IMR-90 (cell line): ENCODE results near the gene CERS6. TPM values are rescaled to one million over a fixed set of nuclear protein-coding genes. Genes with fewer than 3 reads are reported as not detected.
"Not testable (repeated sequence)": the region's sequence is repeated elsewhere in the genome, so short reads cannot be mapped to it uniquely, and the experiment has no call there.

Source experiments
- ATAC-seq: fragments of 200-7000 bp; cut with Tn5 transposase; 2 replicates; pipeline ENCODE4 v1.9.1; 2020; ENCODE audit warnings: low read depth, mild to moderate bottlenecking, moderate library complexity
- BruUV-seq: library from RNA; stranded (reverse); fragments of 400-500 nt; replicated peaks from 2 replicates; lab custom pipeline; 2021; lab: Mats Ljungman, UMichigan
- CTCF ChIA-PET: fragments of 300-600 bp; formaldehyde crosslinking; extraction: SDS; loops from one replicate; lab custom pipeline; 2021; ENCODE audit warnings: antibody characterized with exemption; lab: Yijun Ruan, JAX
- POLR2A ChIA-PET: fragments of 300-600 bp; sonication (Branson Sonifier 250); formaldehyde crosslinking; loops from one replicate; lab custom pipeline; 2022; ENCODE audit warnings: antibody characterized with exemption; ENCODE audit not compliant: unreplicated experiment; lab: Charles Lee
- DNase-seq: peaks from one replicate; pipeline ENCODE4 v3.0.0; 2013
- H2AFZ ChIP-seq: replicated peaks from 2 replicates; pipeline ENCODE3; 2013; ENCODE audit warnings: low read length, mild to moderate bottlenecking; ENCODE audit not compliant: poor library complexity
- H2AK5ac ChIP-seq: 2 replicates; pipeline ENCODE4 v1.6.1; 2013; ENCODE audit warnings: low read depth, low read length, inconsistent platforms
- H2AK9ac ChIP-seq: replicated peaks from 2 replicates; pipeline ENCODE3; 2013; ENCODE audit warnings: mild to moderate bottlenecking, low read depth, low read length, moderate library complexity; ENCODE audit not compliant: poor library complexity
- H2BK120ac ChIP-seq: 2 replicates; pipeline ENCODE4 v1.6.1; 2013; ENCODE audit warnings: low read depth, low read length, inconsistent platforms
- H2BK15ac ChIP-seq: 3 replicates; pipeline ENCODE4 v1.6.1; 2013; ENCODE audit warnings: low read depth, low read length, inconsistent platforms
- H2BK20ac ChIP-seq: 2 replicates; pipeline ENCODE4 v1.6.1; 2013; ENCODE audit warnings: low read depth, mild to moderate bottlenecking, inconsistent platforms, low read length, moderate library complexity
- H2BK5ac ChIP-seq: 2 replicates; pipeline ENCODE4 v1.6.1; 2013; ENCODE audit warnings: mild to moderate bottlenecking, low read depth, low read length, inconsistent platforms; ENCODE audit not compliant: poor library complexity, severe bottlenecking
- H3K14ac ChIP-seq: replicated peaks from 2 replicates; pipeline ENCODE4 v1.6.1; 2013; ENCODE audit warnings: low read depth, low read length, inconsistent platforms
- H3K18ac ChIP-seq: 2 replicates; pipeline ENCODE4 v1.6.1; 2013; ENCODE audit warnings: low read depth, low read length, control low read depth
- H3K23ac ChIP-seq: 2 replicates; pipeline ENCODE4 v1.6.1; 2013; ENCODE audit warnings: low read depth, low read length, inconsistent platforms
- H3K27ac ChIP-seq: 2 replicates; pipeline ENCODE4 v1.5.1; 2013; ENCODE audit warnings: mild to moderate bottlenecking, control low read depth, low read length; ENCODE audit not compliant: insufficient read depth
- H3K27me3 ChIP-seq: 2 replicates; pipeline ENCODE4 v1.6.1; 2013; ENCODE audit warnings: low read length; ENCODE audit not compliant: control insufficient read depth, insufficient read depth
- H3K36me3 ChIP-seq: 2 replicates; pipeline ENCODE4 v1.6.1; 2013; ENCODE audit warnings: low read length, mixed read lengths; ENCODE audit not compliant: control insufficient read depth, insufficient read depth
- H3K4ac ChIP-seq: 2 replicates; pipeline ENCODE4 v1.6.1; 2013; ENCODE audit warnings: low read depth, low read length, inconsistent platforms
- H3K4me1 ChIP-seq: 2 replicates; pipeline ENCODE4 v1.6.1; 2013; ENCODE audit warnings: low read length, mixed read lengths; ENCODE audit not compliant: control insufficient read depth, insufficient read depth
- H3K4me2 ChIP-seq: 2 replicates; pipeline ENCODE4 v1.6.1; 2013; ENCODE audit warnings: low read depth, mild to moderate bottlenecking, control low read depth, low read length, moderate library complexity
- H3K4me3 ChIP-seq: 2 replicates; pipeline ENCODE4 v1.5.1; 2013; ENCODE audit warnings: low read depth, mild to moderate bottlenecking, control low read depth, low read length, moderate library complexity; ENCODE audit not compliant: insufficient read depth
- H3K56ac ChIP-seq: 2 replicates; pipeline ENCODE4 v1.6.1; 2013; ENCODE audit warnings: low read length, inconsistent platforms; ENCODE audit not compliant: insufficient read depth; ENCODE audit errors: extremely low read depth
- H3K79me1 ChIP-seq, 2 experiments: 2 replicates each; pipeline ENCODE4 v1.6.1; 2013; ENCODE audit warnings: low read length in 2 of 2, inconsistent platforms in 1 of 2, low read depth in 1 of 2
- H3K9ac ChIP-seq: 2 replicates; pipeline ENCODE4 v1.6.1; 2013; ENCODE audit warnings: low read depth, low read length, control low read depth
- H3K9me1 ChIP-seq: 2 replicates; pipeline ENCODE4 v1.6.1; 2013; ENCODE audit warnings: low read length, inconsistent platforms; ENCODE audit not compliant: insufficient read depth
- H3K9me3 ChIP-seq: 2 replicates; pipeline ENCODE4 v1.6.1; 2013; ENCODE audit warnings: low read length; ENCODE audit not compliant: control insufficient read depth, insufficient read depth
- H4K20me1 ChIP-seq: 2 replicates; pipeline ENCODE4 v1.6.1; 2013; ENCODE audit warnings: low read length, inconsistent platforms; ENCODE audit not compliant: insufficient read depth
- H4K5ac ChIP-seq: 2 replicates; pipeline ENCODE4 v1.6.1; 2013; ENCODE audit warnings: mild to moderate bottlenecking, low read depth, low read length, control low read depth
- H4K8ac ChIP-seq, 2 experiments: 2 replicates each; pipeline ENCODE4 v1.6.1; 2013; ENCODE audit warnings: low read depth in 2 of 2, low read length in 2 of 2, control low read depth in 1 of 2, inconsistent platforms in 1 of 2
- H4K91ac ChIP-seq: 2 replicates; pipeline ENCODE4 v1.6.1; 2013; ENCODE audit warnings: low read depth, low read length, inconsistent platforms; ENCODE audit not compliant: insufficient read depth
- WGBS, 2 experiments: methylation state at CpG; one replicate each; pipeline versions ENCODE4 v1.1.5 to v1.1.7; 2013; ENCODE audit warnings: missing lambda C conversion rate in 2 of 2; ENCODE audit not compliant: insufficient read length in 1 of 2; ENCODE audit errors: extremely low coverage in 2 of 2; 5-methylcytosine and 5-hydroxymethylcytosine counted together
- dilution Hi-C: fragments of 300-500 bp; cut with HindIII; formaldehyde crosslinking; loops from one replicate; pipeline ENCODE4 v1.14.3; 2018; ENCODE audit warnings: low sequenced_read_pairs; ENCODE audit not compliant: unreplicated experiment
- in situ Hi-C: fragments of 300-500 bp; cut with MboI; formaldehyde crosslinking; loops from 3 replicates; pipeline ENCODE4 v1.14.3; 2019; ENCODE audit warnings: low sequenced_read_pairs, inconsistent platforms, mixed read lengths
- intact Hi-C: fragments of 100-400 bp; cut with micrococcal nuclease; formaldehyde crosslinking; loops from 2 replicates; pipeline ENCODE4 v1.10.0; 2022
- polyA plus RNA-seq, 3 experiments: library from polyadenylated mRNA; depleted of rRNA; stranded (reverse); fragments of >200 nt; gene quantifications; 2 replicates each; pipeline ENCODE4 v1.2.3, GENCODE V29; 2012; ENCODE audit warnings: low replicate concordance in 1 of 3
- total RNA-seq: library from RNA; depleted of rRNA; stranded (reverse); fragments of >200 nt; gene quantifications from 2 replicates; pipeline ENCODE4 v1.2.3, GENCODE V29; 2012

The CERS6 gene
- total and polyA plus RNA-seq, 2 of the 4 experiments (the other 2 are of a cell fraction) = 2.1 to 5.7 TPM

DNA sequence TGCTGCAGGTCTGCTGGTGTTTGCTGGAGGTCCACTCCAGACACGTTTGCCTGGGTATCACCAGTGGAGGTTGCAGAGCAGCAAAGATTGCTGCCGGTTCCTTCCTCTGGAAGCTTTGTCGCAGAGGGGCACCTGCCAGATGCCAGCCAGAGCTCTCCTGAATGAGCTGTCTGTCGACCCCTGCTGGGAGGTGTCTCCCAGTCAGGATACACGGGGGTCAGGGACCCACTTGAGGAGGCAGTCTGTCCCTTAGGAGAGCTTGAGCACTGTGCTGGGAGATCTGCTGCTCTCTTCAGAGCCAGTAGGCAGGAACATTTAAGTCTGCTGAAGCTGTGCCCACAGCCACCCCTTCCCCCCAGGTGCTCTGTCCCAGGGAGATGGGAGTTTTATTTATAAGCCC lies 43.8 kb upstream of the CERS6 start:
- DNase-seq, H3K4me2 ChIP-seq, H3K14ac ChIP-seq, H2BK5ac ChIP-seq, in situ Hi-C loops, H3K27ac ChIP-seq, ATAC-seq, H3K4me1 ChIP-seq, H2AK5ac ChIP-seq, H2AK9ac ChIP-seq, H4K91ac ChIP-seq, H2BK120ac ChIP-seq, H2BK15ac ChIP-seq, H3K9me1 ChIP-seq, H4K20me1 ChIP-seq, H2AFZ ChIP-seq, dilution Hi-C loops, H4K5ac ChIP-seq, H4K8ac ChIP-seq, H3K4ac ChIP-seq, intact Hi-C loops, H3K9me3 ChIP-seq, H3K27me3 ChIP-seq, POLR2A ChIA-PET, H3K79me1 ChIP-seq, H3K18ac ChIP-seq, H3K9ac ChIP-seq, H3K4me3 ChIP-seq, H2BK20ac ChIP-seq, BruUV-seq, H3K23ac ChIP-seq, H3K56ac ChIP-seq, H3K36me3 ChIP-seq: not testable (repeated sequence)
- CTCF ChIA-PET = interaction anchor here (0.7 kb wide), 1 partner anchor 198 kb away, joined by 3 read pairs; no protein-coding TSS in a partner anchor
- 81% methylated on average over 2 of the region's 5 CpGs; no CpG with 5 or more reads in 1 of the 2 experiments for WGBS, 2 experiments

DNA sequence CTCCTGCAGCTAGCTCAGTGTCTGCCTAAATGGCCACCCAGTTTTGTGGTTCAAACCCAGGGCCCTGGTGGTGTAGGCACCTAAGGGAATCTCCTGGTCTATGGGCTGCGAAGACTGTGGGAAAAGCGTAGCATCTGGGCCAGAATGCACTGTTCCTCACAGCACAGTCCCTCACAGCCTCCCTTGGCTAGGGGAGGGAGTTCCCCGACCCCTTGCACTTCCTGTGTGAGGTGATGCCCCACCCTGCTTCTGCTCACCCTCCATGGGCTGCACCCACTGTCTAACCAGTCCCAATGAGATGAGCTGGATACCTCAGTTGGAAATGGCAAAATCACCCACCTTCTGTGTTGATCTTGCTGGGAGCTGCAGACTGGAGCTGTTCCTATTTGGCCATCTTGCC lies 43.0 kb upstream of the CERS6 start:
- H2AK9ac ChIP-seq, H2BK15ac ChIP-seq, H2BK5ac ChIP-seq, H3K4me3 ChIP-seq, H2AFZ ChIP-seq, H3K4ac ChIP-seq, H3K36me3 ChIP-seq, H3K79me1 ChIP-seq, H3K23ac ChIP-seq, H3K27me3 ChIP-seq, H2AK5ac ChIP-seq, in situ Hi-C loops, H3K56ac ChIP-seq, BruUV-seq, H4K8ac ChIP-seq, H2BK20ac ChIP-seq, H3K9ac ChIP-seq, DNase-seq, H3K14ac ChIP-seq, intact Hi-C loops, H3K9me1 ChIP-seq, ATAC-seq, CTCF ChIA-PET, H3K4me1 ChIP-seq, H3K27ac ChIP-seq, H4K91ac ChIP-seq, H4K5ac ChIP-seq, H3K9me3 ChIP-seq, H4K20me1 ChIP-seq, H3K18ac ChIP-seq, H3K4me2 ChIP-seq, H2BK120ac ChIP-seq, dilution Hi-C loops, POLR2A ChIA-PET: not testable (repeated sequence)
- no CpG with 5 or more reads among the region's 3 CpGs for WGBS, 2 experiments
